ENCODE data around the gene IGSF23. TPM values are rescaled to one million over a fixed set of nuclear protein-coding genes. Genes with fewer than 3 reads are reported as not detected.

The IGSF23 gene
- total and polyA plus RNA-seq, 2 experiments from 2014 or later, result not detected

DNA sequence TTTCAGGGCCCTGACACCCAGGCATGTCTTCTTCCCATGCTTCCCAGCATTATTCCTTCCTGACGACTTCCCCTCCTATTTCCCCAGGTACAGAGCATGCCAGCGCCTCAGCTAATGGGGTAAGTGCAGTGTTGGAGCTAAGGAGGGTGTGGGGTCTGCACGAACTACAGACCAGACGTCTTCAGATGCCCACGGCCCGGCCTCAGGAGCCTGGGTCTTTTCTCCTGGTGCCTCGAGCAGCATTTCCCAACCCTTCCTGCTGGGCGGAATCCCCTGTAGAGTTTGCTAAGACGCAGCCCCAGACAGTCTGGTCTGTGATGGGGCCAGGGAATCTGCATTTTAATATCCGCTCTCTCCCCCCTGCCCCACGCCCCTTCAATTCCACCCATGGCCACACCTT, 47.8 kb downstream of the IGSF23 start (continued):
- TF ChIP-seq, protein P1, sequence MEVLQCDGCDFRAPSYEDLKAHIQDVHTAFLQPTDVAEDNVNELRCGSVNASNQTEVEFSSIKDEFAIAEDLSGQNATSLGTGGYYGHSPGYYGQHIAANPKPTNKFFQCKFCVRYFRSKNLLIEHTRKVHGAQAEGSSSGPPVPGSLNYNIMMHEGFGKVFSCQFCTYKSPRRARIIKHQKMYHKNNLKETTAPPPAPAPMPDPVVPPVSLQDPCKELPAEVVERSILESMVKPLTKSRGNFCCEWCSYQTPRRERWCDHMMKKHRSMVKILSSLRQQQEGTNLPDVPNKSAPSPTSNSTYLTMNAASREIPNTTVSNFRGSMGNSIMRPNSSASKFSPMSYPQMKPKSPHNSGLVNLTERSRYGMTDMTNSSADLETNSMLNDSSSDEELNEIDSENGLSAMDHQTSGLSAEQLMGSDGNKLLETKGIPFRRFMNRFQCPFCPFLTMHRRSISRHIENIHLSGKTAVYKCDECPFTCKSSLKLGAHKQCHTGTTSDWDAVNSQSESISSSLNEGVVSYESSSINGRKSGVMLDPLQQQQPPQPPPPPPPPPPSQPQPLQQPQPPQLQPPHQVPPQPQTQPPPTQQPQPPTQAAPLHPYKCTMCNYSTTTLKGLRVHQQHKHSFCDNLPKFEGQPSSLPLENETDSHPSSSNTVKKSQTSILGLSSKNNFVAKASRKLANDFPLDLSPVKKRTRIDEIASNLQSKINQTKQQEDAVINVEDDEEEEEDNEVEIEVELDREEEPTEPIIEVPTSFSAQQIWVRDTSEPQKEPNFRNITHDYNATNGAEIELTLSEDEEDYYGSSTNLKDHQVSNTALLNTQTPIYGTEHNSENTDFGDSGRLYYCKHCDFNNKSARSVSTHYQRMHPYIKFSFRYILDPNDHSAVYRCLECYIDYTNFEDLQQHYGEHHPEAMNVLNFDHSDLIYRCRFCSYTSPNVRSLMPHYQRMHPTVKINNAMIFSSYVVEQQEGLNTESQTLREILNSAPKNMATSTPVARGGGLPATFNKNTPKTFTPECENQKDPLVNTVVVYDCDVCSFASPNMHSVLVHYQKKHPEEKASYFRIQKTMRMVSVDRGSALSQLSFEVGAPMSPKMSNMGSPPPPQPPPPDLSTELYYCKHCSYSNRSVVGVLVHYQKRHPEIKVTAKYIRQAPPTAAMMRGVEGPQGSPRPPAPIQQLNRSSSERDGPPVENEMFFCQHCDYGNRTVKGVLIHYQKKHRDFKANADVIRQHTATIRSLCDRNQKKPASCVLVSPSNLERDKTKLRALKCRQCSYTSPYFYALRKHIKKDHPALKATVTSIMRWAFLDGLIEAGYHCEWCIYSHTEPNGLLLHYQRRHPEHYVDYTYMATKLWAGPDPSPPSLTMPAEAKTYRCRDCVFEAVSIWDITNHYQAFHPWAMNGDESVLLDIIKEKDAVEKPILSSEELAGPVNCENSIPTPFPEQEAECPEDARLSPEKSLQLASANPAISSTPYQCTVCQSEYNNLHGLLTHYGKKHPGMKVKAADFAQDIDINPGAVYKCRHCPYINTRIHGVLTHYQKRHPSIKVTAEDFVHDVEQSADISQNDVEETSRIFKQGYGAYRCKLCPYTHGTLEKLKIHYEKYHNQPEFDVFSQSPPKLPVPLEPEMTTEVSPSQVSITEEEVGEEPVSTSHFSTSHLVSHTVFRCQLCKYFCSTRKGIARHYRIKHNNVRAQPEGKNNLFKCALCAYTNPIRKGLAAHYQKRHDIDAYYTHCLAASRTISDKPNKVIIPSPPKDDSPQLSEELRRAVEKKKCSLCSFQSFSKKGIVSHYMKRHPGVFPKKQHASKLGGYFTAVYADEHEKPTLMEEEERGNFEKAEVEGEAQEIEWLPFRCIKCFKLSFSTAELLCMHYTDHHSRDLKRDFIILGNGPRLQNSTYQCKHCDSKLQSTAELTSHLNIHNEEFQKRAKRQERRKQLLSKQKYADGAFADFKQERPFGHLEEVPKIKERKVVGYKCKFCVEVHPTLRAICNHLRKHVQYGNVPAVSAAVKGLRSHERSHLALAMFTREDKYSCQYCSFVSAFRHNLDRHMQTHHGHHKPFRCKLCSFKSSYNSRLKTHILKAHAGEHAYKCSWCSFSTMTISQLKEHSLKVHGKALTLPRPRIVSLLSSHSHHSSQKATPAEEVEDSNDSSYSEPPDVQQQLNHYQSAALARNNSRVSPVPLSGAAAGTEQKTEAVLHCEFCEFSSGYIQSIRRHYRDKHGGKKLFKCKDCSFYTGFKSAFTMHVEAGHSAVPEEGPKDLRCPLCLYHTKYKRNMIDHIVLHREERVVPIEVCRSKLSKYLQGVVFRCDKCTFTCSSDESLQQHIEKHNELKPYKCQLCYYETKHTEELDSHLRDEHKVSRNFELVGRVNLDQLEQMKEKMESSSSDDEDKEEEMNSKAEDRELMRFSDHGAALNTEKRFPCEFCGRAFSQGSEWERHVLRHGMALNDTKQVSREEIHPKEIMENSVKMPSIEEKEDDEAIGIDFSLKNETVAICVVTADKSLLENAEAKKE (CRISPR knock-in tag; IDR thresholded peaks at IDR 0.05), result no peak
- no peak for TF ChIP-seq NANOG (IDR thresholded peaks at IDR 0.05; ENCODE audit: borderline replicate concordance)

DNA sequence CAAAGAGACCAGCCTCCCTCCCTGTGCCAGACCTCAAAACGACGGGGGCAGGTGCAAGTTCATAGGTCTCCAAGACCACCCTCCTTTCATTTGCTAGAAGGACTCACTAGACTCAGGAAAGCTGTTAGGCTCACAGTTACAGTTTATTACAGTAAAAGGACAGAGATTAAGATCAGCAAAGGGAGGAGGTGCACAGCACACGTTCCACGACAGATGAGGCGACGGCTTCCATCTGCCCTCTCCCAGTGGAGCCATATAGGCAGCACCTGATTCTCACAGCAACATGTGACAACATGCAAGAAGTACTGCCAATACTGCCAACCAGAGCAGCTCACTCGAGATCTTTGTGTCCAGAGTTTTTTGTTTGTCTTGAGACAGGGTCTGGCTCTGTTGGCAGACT, 48.5 kb downstream of the IGSF23 start:
- Histone ChIP-seq H3F3A (replicated peaks; ENCODE audit: low read depth) (0 out of 2 replicates have a peak, but pooled peaks cover 4% of the 10 kb centered on the region), H3K27me3 (ENCODE audit: insufficient read depth) (no peaks in the 10 kb centered on the region), H2AFZ (no peak overlapping the region), H3K4me1 (ENCODE audit: insufficient read depth) (0 out of 2 replicates have a peak, but pooled peaks cover 6% of the 10 kb centered on the region), H3K9me2 (ENCODE audit: insufficient read depth) (no peaks in the 10 kb centered on the region), H4K20me1 (replicated peaks; ENCODE audit: insufficient read depth) (0 out of 2 replicates have a peak, but pooled peaks cover 3% of the 10 kb centered on the region), H3K27ac (ENCODE audit: low read depth) (no peak overlapping the region), H3K79me2 (replicated peaks; ENCODE audit: insufficient read depth) (no peaks in the 10 kb centered on the region), H3K36me3 (ENCODE audit: insufficient read depth) (peaks cover 10% of the 10 kb centered on the region), H3K4me3 (no peak overlapping the region), H3K4me2 (no peak overlapping the region)
- Mint-ChIP-seq H3K4me3 (no peak overlapping the region), H3K27ac (no peak overlapping the region), H3K27me3 (ENCODE audit: insufficient read depth, low read depth, poor library complexity) (peaks cover 8% of the 10 kb centered on the region), H3K36me3 (ENCODE audit: low read depth) (peaks cover 39% of the 10 kb centered on the region), H3K9me3 (no peaks in the 10 kb centered on the region; the same call in none of the 3 replicates), H3K4me1 (no peaks in the 10 kb centered on the region)
- DNase-seq (ENCODE audit: low spot score), result no peak
- no peak for ATAC-seq
- TF ChIP-seq, protein P1 (CRISPR knock-in tag; IDR thresholded peaks at IDR 0.05), result no peak
- TF ChIP-seq, protein P2, sequence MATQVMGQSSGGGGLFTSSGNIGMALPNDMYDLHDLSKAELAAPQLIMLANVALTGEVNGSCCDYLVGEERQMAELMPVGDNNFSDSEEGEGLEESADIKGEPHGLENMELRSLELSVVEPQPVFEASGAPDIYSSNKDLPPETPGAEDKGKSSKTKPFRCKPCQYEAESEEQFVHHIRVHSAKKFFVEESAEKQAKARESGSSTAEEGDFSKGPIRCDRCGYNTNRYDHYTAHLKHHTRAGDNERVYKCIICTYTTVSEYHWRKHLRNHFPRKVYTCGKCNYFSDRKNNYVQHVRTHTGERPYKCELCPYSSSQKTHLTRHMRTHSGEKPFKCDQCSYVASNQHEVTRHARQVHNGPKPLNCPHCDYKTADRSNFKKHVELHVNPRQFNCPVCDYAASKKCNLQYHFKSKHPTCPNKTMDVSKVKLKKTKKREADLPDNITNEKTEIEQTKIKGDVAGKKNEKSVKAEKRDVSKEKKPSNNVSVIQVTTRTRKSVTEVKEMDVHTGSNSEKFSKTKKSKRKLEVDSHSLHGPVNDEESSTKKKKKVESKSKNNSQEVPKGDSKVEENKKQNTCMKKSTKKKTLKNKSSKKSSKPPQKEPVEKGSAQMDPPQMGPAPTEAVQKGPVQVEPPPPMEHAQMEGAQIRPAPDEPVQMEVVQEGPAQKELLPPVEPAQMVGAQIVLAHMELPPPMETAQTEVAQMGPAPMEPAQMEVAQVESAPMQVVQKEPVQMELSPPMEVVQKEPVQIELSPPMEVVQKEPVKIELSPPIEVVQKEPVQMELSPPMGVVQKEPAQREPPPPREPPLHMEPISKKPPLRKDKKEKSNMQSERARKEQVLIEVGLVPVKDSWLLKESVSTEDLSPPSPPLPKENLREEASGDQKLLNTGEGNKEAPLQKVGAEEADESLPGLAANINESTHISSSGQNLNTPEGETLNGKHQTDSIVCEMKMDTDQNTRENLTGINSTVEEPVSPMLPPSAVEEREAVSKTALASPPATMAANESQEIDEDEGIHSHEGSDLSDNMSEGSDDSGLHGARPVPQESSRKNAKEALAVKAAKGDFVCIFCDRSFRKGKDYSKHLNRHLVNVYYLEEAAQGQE (IDR thresholded peaks at IDR 0.05; ENCODE audit: unreplicated experiment), result no peak
- TF ChIP-seq, protein P3, sequence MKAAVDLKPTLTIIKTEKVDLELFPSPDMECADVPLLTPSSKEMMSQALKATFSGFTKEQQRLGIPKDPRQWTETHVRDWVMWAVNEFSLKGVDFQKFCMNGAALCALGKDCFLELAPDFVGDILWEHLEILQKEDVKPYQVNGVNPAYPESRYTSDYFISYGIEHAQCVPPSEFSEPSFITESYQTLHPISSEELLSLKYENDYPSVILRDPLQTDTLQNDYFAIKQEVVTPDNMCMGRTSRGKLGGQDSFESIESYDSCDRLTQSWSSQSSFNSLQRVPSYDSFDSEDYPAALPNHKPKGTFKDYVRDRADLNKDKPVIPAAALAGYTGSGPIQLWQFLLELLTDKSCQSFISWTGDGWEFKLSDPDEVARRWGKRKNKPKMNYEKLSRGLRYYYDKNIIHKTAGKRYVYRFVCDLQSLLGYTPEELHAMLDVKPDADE (IDR thresholded peaks at IDR 0.05), result no peak

Data from GM23338 (cell line).